ENCODE results near the gene MTM1.

DNA sequence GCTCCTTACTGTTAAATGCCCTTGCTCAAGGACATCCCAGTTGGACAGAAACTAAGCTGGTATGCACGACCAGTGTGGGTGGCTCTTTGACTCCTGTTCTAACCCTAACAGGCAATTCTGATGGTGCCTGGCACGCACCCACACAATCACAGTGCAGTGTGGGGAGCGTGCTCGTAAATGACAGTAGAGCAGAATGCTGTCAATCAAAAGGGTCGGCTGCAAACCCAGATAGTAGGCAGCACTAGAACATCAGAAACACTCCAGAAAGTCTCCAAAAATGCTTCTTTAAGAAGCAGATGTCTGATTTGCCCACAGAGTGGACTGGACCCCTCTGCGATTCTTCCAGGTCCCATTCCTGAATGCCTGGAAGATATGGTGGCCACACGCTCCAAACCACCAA lies 37.6 kb upstream of the MTM1 start:
- TF ChIP-seq, protein P1, sequence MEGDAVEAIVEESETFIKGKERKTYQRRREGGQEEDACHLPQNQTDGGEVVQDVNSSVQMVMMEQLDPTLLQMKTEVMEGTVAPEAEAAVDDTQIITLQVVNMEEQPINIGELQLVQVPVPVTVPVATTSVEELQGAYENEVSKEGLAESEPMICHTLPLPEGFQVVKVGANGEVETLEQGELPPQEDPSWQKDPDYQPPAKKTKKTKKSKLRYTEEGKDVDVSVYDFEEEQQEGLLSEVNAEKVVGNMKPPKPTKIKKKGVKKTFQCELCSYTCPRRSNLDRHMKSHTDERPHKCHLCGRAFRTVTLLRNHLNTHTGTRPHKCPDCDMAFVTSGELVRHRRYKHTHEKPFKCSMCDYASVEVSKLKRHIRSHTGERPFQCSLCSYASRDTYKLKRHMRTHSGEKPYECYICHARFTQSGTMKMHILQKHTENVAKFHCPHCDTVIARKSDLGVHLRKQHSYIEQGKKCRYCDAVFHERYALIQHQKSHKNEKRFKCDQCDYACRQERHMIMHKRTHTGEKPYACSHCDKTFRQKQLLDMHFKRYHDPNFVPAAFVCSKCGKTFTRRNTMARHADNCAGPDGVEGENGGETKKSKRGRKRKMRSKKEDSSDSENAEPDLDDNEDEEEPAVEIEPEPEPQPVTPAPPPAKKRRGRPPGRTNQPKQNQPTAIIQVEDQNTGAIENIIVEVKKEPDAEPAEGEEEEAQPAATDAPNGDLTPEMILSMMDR (IDR thresholded peaks at IDR 0.05): no peak
- no peak for TF ChIP-seq POLR2A (IDR thresholded peaks at IDR 0.05)
- TF ChIP-seq EP300 (IDR thresholded peaks at IDR 0.05): no peak
- no peak for TF ChIP-seq POLR2AphosphoS5 (IDR thresholded peaks at IDR 0.05)
